ENCODE measurements around the gene LRRC28.

The LRRC28 gene

GRCh38 chr15:99424978-99425656 lies 173.8 kb downstream of the LRRC28 start:
- no peak for DNase-seq (ENCODE audit: low read depth in 1 of 2, low spot score in 1 of 2)
- H3K4me3 ChIP-seq (replicated peaks; ENCODE audit: insufficient read depth, low read length), result no peak overlapping the region
- no peaks in the 10 kb centered on the region for H3K27me3 ChIP-seq (ENCODE audit: insufficient read depth, poor library complexity, severe bottlenecking)
- H3K27ac ChIP-seq (replicated peaks), result no peak overlapping the region
- TF ChIP-seq GABPA (IDR thresholded peaks at IDR 0.05; ENCODE audit: low read depth) (no peak), SPI1 (IDR thresholded peaks at IDR 0.05; ENCODE audit: borderline replicate concordance, low read depth) (no peak), POLR2AphosphoS5 (IDR thresholded peaks at IDR 0.05; ENCODE audit: low read depth) (no peak)
- TF ChIP-seq, protein P1, sequence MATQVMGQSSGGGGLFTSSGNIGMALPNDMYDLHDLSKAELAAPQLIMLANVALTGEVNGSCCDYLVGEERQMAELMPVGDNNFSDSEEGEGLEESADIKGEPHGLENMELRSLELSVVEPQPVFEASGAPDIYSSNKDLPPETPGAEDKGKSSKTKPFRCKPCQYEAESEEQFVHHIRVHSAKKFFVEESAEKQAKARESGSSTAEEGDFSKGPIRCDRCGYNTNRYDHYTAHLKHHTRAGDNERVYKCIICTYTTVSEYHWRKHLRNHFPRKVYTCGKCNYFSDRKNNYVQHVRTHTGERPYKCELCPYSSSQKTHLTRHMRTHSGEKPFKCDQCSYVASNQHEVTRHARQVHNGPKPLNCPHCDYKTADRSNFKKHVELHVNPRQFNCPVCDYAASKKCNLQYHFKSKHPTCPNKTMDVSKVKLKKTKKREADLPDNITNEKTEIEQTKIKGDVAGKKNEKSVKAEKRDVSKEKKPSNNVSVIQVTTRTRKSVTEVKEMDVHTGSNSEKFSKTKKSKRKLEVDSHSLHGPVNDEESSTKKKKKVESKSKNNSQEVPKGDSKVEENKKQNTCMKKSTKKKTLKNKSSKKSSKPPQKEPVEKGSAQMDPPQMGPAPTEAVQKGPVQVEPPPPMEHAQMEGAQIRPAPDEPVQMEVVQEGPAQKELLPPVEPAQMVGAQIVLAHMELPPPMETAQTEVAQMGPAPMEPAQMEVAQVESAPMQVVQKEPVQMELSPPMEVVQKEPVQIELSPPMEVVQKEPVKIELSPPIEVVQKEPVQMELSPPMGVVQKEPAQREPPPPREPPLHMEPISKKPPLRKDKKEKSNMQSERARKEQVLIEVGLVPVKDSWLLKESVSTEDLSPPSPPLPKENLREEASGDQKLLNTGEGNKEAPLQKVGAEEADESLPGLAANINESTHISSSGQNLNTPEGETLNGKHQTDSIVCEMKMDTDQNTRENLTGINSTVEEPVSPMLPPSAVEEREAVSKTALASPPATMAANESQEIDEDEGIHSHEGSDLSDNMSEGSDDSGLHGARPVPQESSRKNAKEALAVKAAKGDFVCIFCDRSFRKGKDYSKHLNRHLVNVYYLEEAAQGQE (IDR thresholded peaks at IDR 0.05; ENCODE audit: insufficient replicate concordance, low read depth), result no peak
- TF ChIP-seq, protein P2, sequence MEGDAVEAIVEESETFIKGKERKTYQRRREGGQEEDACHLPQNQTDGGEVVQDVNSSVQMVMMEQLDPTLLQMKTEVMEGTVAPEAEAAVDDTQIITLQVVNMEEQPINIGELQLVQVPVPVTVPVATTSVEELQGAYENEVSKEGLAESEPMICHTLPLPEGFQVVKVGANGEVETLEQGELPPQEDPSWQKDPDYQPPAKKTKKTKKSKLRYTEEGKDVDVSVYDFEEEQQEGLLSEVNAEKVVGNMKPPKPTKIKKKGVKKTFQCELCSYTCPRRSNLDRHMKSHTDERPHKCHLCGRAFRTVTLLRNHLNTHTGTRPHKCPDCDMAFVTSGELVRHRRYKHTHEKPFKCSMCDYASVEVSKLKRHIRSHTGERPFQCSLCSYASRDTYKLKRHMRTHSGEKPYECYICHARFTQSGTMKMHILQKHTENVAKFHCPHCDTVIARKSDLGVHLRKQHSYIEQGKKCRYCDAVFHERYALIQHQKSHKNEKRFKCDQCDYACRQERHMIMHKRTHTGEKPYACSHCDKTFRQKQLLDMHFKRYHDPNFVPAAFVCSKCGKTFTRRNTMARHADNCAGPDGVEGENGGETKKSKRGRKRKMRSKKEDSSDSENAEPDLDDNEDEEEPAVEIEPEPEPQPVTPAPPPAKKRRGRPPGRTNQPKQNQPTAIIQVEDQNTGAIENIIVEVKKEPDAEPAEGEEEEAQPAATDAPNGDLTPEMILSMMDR (IDR thresholded peaks at IDR 0.05; ENCODE audit: insufficient read depth, low read length), result no peak

DNA sequence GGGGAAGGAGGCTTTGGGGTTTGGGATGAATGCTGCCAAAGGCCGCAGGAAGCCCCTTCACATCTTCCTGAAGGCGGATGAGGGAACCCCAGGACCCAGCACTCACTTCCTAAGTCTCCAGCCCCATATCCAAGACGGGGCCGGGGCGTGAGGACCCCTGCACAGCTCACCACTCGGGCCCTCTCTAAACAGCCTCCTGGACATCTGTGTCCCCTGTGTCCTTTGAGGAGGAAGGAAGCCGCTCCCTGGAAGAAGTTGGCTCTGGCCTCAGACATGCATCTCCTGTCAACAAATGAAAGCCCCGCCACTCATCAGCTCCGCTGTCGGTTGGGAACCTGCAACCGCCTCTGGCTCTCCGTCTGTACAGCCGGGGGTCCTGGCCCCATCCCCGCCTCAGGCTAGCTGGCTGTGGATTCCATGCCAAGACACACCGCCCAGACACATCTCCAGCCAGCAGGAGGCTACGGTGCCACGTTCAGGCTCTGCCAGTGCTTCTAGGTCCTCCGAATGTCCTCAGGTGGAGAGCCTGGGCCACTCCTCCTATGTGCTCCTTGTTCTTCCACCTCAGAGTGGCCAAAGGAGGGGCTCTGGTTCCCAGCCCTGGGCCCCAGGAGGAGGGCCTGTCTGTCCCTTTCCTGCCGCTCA lies 174.5 kb downstream of the LRRC28 start:
- Histone ChIP-seq H3K27me3 (ENCODE audit: insufficient read depth, poor library complexity, severe bottlenecking) (no peaks in the 10 kb centered on the region), H3K27ac (replicated peaks) (no peak overlapping the region), H3K4me3 (replicated peaks; ENCODE audit: insufficient read depth, low read length) (no peak overlapping the region)
- DNase-seq (ENCODE audit: low read depth in 1 of 2, low spot score in 1 of 2), result no peak
- TF ChIP-seq SPI1 (IDR thresholded peaks at IDR 0.05; ENCODE audit: borderline replicate concordance, low read depth) (no peak), POLR2AphosphoS5 (IDR thresholded peaks at IDR 0.05; ENCODE audit: low read depth) (no peak), GABPA (IDR thresholded peaks at IDR 0.05; ENCODE audit: low read depth) (no peak)
- TF ChIP-seq, protein P2 (IDR thresholded peaks at IDR 0.05; ENCODE audit: insufficient read depth, low read length), result no peak
- TF ChIP-seq, protein P1 (IDR thresholded peaks at IDR 0.05; ENCODE audit: insufficient replicate concordance, low read depth), result no peak

- TF ChIP-seq, protein P2 (IDR thresholded peaks at IDR 0.05; ENCODE audit: insufficient read depth, low read length), result no peak
- TF ChIP-seq GABPA (IDR thresholded peaks at IDR 0.05; ENCODE audit: low read depth), result no peak
- TF ChIP-seq, protein P1 (IDR thresholded peaks at IDR 0.05; ENCODE audit: insufficient replicate concordance, low read depth), result no peak
- no peak for TF ChIP-seq POLR2AphosphoS5 (IDR thresholded peaks at IDR 0.05; ENCODE audit: low read depth)
- TF ChIP-seq SPI1 (IDR thresholded peaks at IDR 0.05; ENCODE audit: borderline replicate concordance, low read depth), result no peak
- Histone ChIP-seq H3K27me3 (ENCODE audit: insufficient read depth, poor library complexity, severe bottlenecking) (no peaks in the 10 kb centered on the region), H3K27ac (replicated peaks) (no peak overlapping the region), H3K4me3 (replicated peaks; ENCODE audit: insufficient read depth, low read length) (no peak overlapping the region)
- DNase-seq (ENCODE audit: low read depth in 1 of 2, low spot score in 1 of 2), result no peak
Measured at GRCh38 chr15:99426431-99427105, 175.3 kb downstream of the LRRC28 start.
